Cardiac fibroblast (primary cell): ENCODE results near the gene MCRIP2.
A peak's percentile ranks its signal among the peaks of the same experiment; 100 is the strongest.

ENCODE experiments used
- DNase-seq, 2 donors: peaks; one replicate each; pipeline versions ENCODE4 v3.0.0 to v3.0.0-alpha.2; 2010; ENCODE audit warnings: low read depth in 2 of 2
- H3K4me3 ChIP-seq, 2 donors: replicated peaks in 1 of 2; 1 replicate in 1 of 2; 2 replicates in 1 of 2; pipeline ENCODE4 v1.5.1; 2011; ENCODE audit warnings: low read depth in 2 of 2, low read length in 2 of 2, mild to moderate bottlenecking in 2 of 2, moderate library complexity in 1 of 2
- TF ChIP-seq, protein P1 (sequence below): IDR thresholded peaks from one replicate; pipeline ENCODE4 v1.5.1; 2011; ENCODE audit warnings: low read depth, mild to moderate bottlenecking, low read length, inconsistent platforms

Gene MCRIP2

DNA sequence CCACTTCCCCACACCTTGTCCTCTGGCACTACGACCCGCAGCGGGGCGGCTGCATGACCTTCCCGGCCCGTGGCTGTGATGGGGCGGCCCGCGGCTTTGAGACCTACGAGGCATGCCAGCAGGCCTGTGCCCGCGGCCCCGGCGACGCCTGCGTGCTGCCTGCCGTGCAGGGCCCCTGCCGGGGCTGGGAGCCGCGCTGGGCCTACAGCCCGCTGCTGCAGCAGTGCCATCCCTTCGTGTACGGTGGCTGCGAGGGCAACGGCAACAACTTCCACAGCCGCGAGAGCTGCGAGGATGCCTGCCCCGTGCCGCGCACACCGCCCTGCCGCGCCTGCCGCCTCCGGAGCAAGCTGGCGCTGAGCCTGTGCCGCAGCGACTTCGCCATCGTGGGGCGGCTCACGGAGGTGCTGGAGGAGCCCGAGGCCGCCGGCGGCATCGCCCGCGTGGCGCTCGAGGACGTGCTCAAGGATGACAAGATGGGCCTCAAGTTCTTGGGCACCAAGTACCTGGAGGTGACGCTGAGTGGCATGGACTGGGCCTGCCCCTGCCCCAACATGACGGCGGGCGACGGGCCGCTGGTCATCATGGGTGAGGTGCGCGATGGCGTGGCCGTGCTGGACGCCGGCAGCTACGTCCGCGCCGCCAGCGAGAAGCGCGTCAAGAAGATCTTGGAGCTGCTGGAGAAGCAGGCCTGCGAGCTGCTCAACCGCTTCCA, 8.1 kb upstream of the MCRIP2 start:
- no peak for DNase-seq
- no peak overlapping the region for H3K4me3 ChIP-seq
- TF ChIP-seq, protein P1, sequence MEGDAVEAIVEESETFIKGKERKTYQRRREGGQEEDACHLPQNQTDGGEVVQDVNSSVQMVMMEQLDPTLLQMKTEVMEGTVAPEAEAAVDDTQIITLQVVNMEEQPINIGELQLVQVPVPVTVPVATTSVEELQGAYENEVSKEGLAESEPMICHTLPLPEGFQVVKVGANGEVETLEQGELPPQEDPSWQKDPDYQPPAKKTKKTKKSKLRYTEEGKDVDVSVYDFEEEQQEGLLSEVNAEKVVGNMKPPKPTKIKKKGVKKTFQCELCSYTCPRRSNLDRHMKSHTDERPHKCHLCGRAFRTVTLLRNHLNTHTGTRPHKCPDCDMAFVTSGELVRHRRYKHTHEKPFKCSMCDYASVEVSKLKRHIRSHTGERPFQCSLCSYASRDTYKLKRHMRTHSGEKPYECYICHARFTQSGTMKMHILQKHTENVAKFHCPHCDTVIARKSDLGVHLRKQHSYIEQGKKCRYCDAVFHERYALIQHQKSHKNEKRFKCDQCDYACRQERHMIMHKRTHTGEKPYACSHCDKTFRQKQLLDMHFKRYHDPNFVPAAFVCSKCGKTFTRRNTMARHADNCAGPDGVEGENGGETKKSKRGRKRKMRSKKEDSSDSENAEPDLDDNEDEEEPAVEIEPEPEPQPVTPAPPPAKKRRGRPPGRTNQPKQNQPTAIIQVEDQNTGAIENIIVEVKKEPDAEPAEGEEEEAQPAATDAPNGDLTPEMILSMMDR = no peak

DNA sequence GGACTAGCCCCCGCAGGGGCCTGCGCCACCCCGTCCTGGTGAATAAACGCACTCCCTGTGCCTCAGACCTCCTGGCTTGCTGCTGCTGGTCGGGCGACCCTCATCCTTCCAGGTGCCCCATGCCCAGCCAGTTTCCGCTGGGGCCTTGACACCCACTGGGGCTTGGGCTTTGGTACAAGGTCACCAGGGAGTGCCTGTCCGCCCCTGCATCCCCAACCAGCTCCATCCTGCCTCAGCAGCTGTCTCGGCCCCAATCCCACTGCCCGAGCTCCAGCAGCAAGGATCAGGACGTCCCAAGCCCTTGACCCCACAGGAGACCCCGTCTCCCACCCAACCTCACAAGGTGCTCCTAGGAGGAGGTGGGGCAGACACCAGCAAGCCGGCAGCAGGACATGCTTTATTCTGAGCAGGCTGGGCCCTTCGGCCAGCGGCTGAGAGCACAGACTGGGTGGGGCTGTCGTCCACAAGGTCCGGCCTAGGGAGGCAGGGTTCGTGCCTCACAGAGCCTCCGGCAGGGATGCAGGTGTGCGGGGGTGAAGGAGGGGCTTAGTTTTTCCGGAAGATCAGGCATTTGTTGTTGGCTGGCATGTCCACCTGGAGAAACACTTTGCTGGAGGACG, 7.5 kb upstream of the MCRIP2 start:
- TF ChIP-seq, protein P1 = no peak

DNA sequence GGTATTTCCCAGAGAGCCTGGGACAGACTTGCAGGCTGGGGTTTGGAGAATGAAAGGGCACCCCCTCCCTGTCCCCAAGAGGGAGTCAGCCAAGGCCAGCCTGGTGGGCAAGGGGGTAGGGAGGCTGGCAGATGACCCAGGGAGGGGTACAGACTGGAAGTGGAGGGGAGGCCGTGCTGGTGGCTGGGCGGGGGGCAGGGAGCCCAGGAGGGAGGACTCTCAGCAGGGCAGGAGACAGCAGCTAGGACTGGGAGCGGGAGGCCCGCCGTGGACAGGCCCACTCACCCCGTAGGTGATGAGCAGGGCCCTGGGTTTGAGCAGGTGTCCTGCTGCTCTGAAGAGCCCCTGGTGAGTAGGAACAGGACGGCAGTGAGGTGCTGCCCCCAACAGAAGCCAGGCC, 6.6 kb upstream of the MCRIP2 start:
- H3K4me3 ChIP-seq = peak overlapping the region; percentile 75 to 81
- TF ChIP-seq, protein P1 = no peak
- no peak for DNase-seq

More for the DNA sequence above, 7.5 kb upstream of the MCRIP2 start:
- no peak overlapping the region for H3K4me3 ChIP-seq
- no peak for DNase-seq

DNA sequence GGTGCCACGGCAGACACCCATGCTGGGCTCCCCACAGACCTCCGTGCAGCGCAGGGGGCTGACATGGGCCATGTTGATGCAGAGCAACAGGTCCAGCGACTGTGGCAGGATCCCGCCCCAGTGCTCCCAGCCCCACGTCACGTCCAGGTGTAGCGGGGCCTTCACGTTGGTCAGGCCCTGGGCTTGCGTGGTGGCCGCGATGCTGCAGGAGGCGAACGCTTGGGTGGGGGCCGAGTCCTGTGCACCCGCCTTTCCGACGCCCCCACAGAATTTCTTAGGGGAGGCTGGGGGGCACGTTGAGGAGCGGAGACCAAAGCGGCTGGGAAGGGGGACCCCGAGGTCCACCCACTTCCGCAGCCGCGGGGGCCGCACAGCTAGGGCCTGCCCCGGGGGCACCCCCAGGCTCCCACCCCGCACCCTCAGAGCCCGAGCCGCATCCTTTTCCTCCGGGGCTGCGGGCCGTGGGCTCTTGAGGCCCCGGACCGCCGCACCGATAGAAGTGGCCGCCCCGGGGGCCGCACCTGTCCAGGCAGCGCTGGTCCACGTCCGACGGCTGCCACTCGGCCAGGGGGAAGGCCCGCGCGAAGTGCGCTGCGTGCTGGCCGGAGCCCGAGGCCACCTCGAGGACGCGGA, 5.9 kb upstream of the MCRIP2 start:
- peak overlapping the region; percentile 75 to 81 for H3K4me3 ChIP-seq
- TF ChIP-seq, protein P1 = no peak
- DNase-seq = no peak

DNA sequence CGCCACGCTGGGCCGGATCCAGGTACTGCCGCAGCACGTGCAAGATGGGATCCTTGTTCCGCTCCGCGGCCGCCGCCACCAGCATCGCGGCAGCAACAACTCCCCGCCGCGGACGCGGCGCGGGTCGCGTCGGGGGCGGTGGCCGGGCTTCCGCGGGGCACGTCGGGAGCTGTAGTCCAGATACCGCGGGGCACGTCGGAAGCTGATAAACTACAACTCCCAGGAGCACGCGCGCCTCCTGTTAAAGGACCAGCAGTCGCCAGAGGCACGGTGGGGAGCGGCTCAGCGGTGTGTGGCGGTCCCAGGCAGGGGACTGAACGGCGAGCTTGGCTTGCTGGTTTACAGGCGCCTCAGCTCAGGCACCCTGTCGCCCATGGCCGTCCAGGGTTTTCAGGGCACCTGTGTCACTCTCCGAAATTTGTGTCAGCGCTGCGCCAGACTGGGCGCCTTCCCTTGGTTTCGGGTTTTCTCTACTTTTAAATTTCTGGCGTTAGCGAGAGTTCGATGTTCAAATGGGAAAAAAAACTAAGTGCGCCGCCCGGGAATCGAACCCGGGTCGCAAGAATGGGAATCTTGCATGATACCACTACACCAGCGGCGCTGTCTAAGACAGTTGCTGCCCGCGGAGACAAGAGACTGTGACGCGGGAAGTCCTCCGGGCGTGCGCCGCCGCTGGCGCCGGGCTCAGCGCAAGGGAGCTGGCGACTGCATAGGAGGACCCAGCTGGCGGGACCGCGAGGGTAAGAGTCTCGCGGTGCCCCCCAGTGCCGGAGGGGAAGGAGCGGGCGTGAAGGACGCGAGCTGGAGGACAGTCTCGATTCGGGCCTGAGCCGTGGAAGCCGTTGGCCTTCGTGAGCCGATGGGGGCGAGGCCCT, 5.2 kb upstream of the MCRIP2 start, which contains the start of gene METTL26:
METTL26 (minus strand) TSS at position 100 of the 875 bp plus-strand sequence; CDS start at position 85, 15 bp downstream.
- peak; percentile 95 to 96 for DNase-seq

More for the DNA sequence above, 5.2 kb upstream of the MCRIP2 start, which contains the start of gene METTL26:
- peak within 1 kb of the TSS; percentile 75 to 81 for H3K4me3 ChIP-seq
- TF ChIP-seq, protein P1 = no peak
